ENCODE measurements around the gene FOXP1. TPM values are rescaled to one million over a fixed set of nuclear protein-coding genes. Genes with fewer than 3 reads are reported as not detected.
A peak's percentile ranks its signal among the peaks of the same experiment; 100 is the strongest.

The FOXP1 gene
- total RNA-seq, 1 donor from 2014 or later = 41.2 TPM

GRCh38 chr3:71423151-71423906 lies 160.2 kb downstream of the FOXP1 start:
- peak overlapping the region; percentile 17 for H3K27ac ChIP-seq (replicated peaks)
- intact Hi-C loops (cut with micrococcal nuclease) = no loop called here
- DNase-seq = peak; percentile 39

GRCh38 chr3:71421820-71422566 lies 161.5 kb downstream of the FOXP1 start:
- no peak for DNase-seq
- Histone ChIP-seq H3K27ac (replicated peaks) (no peak overlapping the region), H3K4me3 (no peak overlapping the region), H3K36me3 (no peaks in the 10 kb centered on the region), H3K27me3 (ENCODE audit: low read depth) (no peaks in the 10 kb centered on the region), H3K4me1 (peaks cover 18% of the 10 kb centered on the region), H3K9me3 (replicated peaks) (no peaks in the 10 kb centered on the region)
- intact Hi-C loops (cut with micrococcal nuclease) = no loop called here
- no peak for TF ChIP-seq CTCF (IDR thresholded peaks at IDR 0.05; ENCODE audit: borderline replicate concordance)

More at GRCh38 chr3:71423151-71423906, 160.2 kb downstream of the FOXP1 start:
- H3K4me3 ChIP-seq = no peak overlapping the region
- no peaks in the 10 kb centered on the region for H3K9me3 ChIP-seq (replicated peaks)
- H3K4me1 ChIP-seq = peaks cover 21% of the 10 kb centered on the region
- no peaks in the 10 kb centered on the region for H3K27me3 ChIP-seq (ENCODE audit: low read depth)
- peak; percentile 50 for TF ChIP-seq CTCF (IDR thresholded peaks at IDR 0.05; ENCODE audit: borderline replicate concordance)
- no peaks in the 10 kb centered on the region for H3K36me3 ChIP-seq

- H3K36me3 ChIP-seq = no peaks in the 10 kb centered on the region
- intact Hi-C loops (cut with micrococcal nuclease) = no loop called here
- H3K27ac ChIP-seq (replicated peaks) = no peak overlapping the region
- H3K4me1 ChIP-seq = peaks cover 18% of the 10 kb centered on the region
- no peak for DNase-seq
- no peaks in the 10 kb centered on the region for H3K9me3 ChIP-seq (replicated peaks)
- no peaks in the 10 kb centered on the region for H3K27me3 ChIP-seq (ENCODE audit: low read depth)
- TF ChIP-seq CTCF (IDR thresholded peaks at IDR 0.05; ENCODE audit: borderline replicate concordance) = no peak
- H3K4me3 ChIP-seq = no peak overlapping the region
Observed at GRCh38 chr3:71421475-71421819, 162.1 kb downstream of the FOXP1 start.

- Histone ChIP-seq H3K4me1 (peaks cover 18% of the 10 kb centered on the region), H3K4me3 (no peak overlapping the region), H3K36me3 (no peaks in the 10 kb centered on the region), H3K9me3 (replicated peaks) (no peaks in the 10 kb centered on the region), H3K27me3 (ENCODE audit: low read depth) (no peaks in the 10 kb centered on the region), H3K27ac (replicated peaks) (no peak overlapping the region)
- TF ChIP-seq CTCF (IDR thresholded peaks at IDR 0.05; ENCODE audit: borderline replicate concordance) = no peak
- intact Hi-C loops (cut with micrococcal nuclease) = no loop called here
- DNase-seq = no peak
Observed at GRCh38 chr3:71419369-71419768, 164.2 kb downstream of the FOXP1 start.

- Histone ChIP-seq H3K4me1 (peaks cover 4% of the 10 kb centered on the region), H3K4me3 (no peak overlapping the region), H3K36me3 (no peaks in the 10 kb centered on the region), H3K27me3 (ENCODE audit: low read depth) (no peaks in the 10 kb centered on the region), H3K9me3 (replicated peaks) (no peaks in the 10 kb centered on the region), H3K27ac (replicated peaks) (no peak overlapping the region)
- no peak for TF ChIP-seq CTCF (IDR thresholded peaks at IDR 0.05; ENCODE audit: borderline replicate concordance)
- no peak for DNase-seq
- intact Hi-C loops (cut with micrococcal nuclease) = no loop called here
Observed at GRCh38 chr3:71417791-71418190, 165.7 kb downstream of the FOXP1 start.
